ENCODE results near the gene TENM4. TPM values are rescaled to one million over a fixed set of nuclear protein-coding genes. Genes with fewer than 3 reads are reported as not detected.

The TENM4 gene
- total and polyA plus RNA-seq, 10 of the 15 experiments (the other 5 are each of a cell fraction or from before 2014, with no cell fraction given) = 0.03 to 0.12 (median 0.06) TPM; not detected in 7

GRCh38 chr11:79255965-79256364, 184.9 kb downstream of the TENM4 start:
- Histone ChIP-seq H2AFZ (ENCODE audit: control insufficient read depth, low read depth, low read length) (no peak overlapping the region), H3K27ac (ENCODE audit: control insufficient read depth, insufficient read depth) (no peak overlapping the region), H4K20me1 (ENCODE audit: control insufficient read depth, insufficient read depth) (no peaks in the 10 kb centered on the region), H3K9me3 (replicated peaks; ENCODE audit: control insufficient read depth, insufficient read depth, low read length) (no peaks in the 10 kb centered on the region), H3K4me2 (ENCODE audit: control insufficient read depth, insufficient read depth) (no peak overlapping the region), H3K27me3 (replicated peaks in 1 of 2; ENCODE audit: control insufficient read depth in 2 of 2, insufficient read depth in 2 of 2, low read length in 1 of 2) (no peaks in the 10 kb centered on the region), H3K36me3 (ENCODE audit: control insufficient read depth in 2 of 2, insufficient read depth in 2 of 2, low read length in 1 of 2) (no peaks in the 10 kb centered on the region), H3K4me1 (ENCODE audit: control insufficient read depth, insufficient read depth, low read length) (no peaks in the 10 kb centered on the region), H3K4me3 (no peak overlapping the region), H3K9ac (ENCODE audit: control insufficient read depth, insufficient read depth, low read length) (no peak overlapping the region), H3K79me2 (ENCODE audit: control insufficient read depth, insufficient read depth, low read length) (no peaks in the 10 kb centered on the region)
- ATAC-seq (no peak), FAIRE-seq (no peak), DNase-seq (ENCODE audit: low read depth, low spot score) (no peak)
- ChIA-PET RAD21 (ENCODE audit: unreplicated experiment) (no interaction called here), SMC1A (ENCODE audit: uncharacterized antibody, unreplicated experiment) (no interaction called here), CTCF (interaction anchor here (0.8 kb wide), 1 partner anchor 12 kb away, joined by 3 read pairs; no protein-coding TSS in a partner anchor), POLR2A (no interaction called here)
- WGBS (ENCODE audit: insufficient coverage, insufficient replicate concordance, low lambda C conversion rate, missing lambda C conversion rate) = 56% methylated on average over 3 of the region's 3 CpGs
- no TSS peak for BruUV-seq (replicated peaks)
- in situ Hi-C loops (cut with MboI) = no loop called here
- TF ChIP-seq MYB (IDR thresholded peaks at IDR 0.05; ENCODE audit: borderline replicate concordance, low read depth, low read length) (no peak), NFIC (IDR thresholded peaks at IDR 0.05; ENCODE audit: low read depth, low read length) (no peak)
- intact Hi-C loops (cut with micrococcal nuclease; ENCODE audit: unreplicated experiment) = no loop called here

DNA sequence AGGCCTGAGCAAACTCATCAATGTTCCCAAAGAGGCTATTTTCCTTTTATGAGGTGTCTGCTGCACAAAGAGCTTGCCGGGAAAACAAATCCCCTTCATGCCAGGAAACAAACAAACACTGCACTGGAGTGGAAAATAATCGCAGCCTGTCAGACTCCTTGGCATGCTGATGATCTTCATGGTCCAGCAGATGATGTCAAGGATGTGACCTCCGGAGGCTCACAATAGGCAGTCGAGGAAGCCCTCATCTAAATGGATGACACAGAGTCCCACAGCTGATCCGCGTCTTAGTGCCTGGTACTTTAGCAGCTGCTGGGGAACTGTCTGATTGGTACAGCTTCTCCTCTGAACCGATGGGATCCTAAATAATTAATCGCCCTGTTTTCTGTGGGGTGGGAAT, 187.6 kb downstream of the TENM4 start:
- intact Hi-C loops (cut with micrococcal nuclease; ENCODE audit: unreplicated experiment) = no loop called here

More for the DNA sequence above, 187.6 kb downstream of the TENM4 start:
- Histone ChIP-seq H3K9me3 (replicated peaks; ENCODE audit: control insufficient read depth, insufficient read depth, low read length) (no peaks in the 10 kb centered on the region), H3K79me2 (ENCODE audit: control insufficient read depth, insufficient read depth, low read length) (no peaks in the 10 kb centered on the region), H3K27ac (ENCODE audit: control insufficient read depth, insufficient read depth) (no peak overlapping the region), H3K4me3 (no peak overlapping the region), H3K4me1 (ENCODE audit: control insufficient read depth, insufficient read depth, low read length) (no peaks in the 10 kb centered on the region), H3K36me3 (ENCODE audit: control insufficient read depth in 2 of 2, insufficient read depth in 2 of 2, low read length in 1 of 2) (no peaks in the 10 kb centered on the region), H3K4me2 (ENCODE audit: control insufficient read depth, insufficient read depth) (no peak overlapping the region), H2AFZ (ENCODE audit: control insufficient read depth, low read depth, low read length) (no peak overlapping the region), H3K9ac (ENCODE audit: control insufficient read depth, insufficient read depth, low read length) (no peak overlapping the region), H4K20me1 (ENCODE audit: control insufficient read depth, insufficient read depth) (no peaks in the 10 kb centered on the region), H3K27me3 (replicated peaks in 1 of 2; ENCODE audit: control insufficient read depth in 2 of 2, insufficient read depth in 2 of 2, low read length in 1 of 2) (no peaks in the 10 kb centered on the region)
- SMC1A ChIA-PET (ENCODE audit: uncharacterized antibody, unreplicated experiment) = no interaction called here
- FAIRE-seq (no peak), DNase-seq (ENCODE audit: low read depth, low spot score) (no peak), ATAC-seq (no peak)
- WGBS (ENCODE audit: insufficient coverage, insufficient replicate concordance, low lambda C conversion rate, missing lambda C conversion rate) = 47% methylated on average over 8 of the region's 8 CpGs
- POLR2A ChIA-PET = no interaction called here
- TF ChIP-seq RUNX3 (IDR thresholded peaks at IDR 0.05; ENCODE audit: low read length) (no peak), ATF7 (IDR thresholded peaks at IDR 0.05; ENCODE audit: low read depth) (no peak)
- TF ChIP-seq, protein P1, sequence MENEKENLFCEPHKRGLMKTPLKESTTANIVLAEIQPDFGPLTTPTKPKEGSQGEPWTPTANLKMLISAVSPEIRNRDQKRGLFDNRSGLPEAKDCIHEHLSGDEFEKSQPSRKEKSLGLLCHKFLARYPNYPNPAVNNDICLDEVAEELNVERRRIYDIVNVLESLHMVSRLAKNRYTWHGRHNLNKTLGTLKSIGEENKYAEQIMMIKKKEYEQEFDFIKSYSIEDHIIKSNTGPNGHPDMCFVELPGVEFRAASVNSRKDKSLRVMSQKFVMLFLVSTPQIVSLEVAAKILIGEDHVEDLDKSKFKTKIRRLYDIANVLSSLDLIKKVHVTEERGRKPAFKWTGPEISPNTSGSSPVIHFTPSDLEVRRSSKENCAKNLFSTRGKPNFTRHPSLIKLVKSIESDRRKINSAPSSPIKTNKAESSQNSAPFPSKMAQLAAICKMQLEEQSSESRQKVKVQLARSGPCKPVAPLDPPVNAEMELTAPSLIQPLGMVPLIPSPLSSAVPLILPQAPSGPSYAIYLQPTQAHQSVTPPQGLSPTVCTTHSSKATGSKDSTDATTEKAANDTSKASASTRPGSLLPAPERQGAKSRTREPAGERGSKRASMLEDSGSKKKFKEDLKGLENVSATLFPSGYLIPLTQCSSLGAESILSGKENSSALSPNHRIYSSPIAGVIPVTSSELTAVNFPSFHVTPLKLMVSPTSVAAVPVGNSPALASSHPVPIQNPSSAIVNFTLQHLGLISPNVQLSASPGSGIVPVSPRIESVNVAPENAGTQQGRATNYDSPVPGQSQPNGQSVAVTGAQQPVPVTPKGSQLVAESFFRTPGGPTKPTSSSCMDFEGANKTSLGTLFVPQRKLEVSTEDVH (IDR thresholded peaks at IDR 0.05; ENCODE audit: low read depth, partially characterized antibody) = no peak
- TF ChIP-seq, protein P2, sequence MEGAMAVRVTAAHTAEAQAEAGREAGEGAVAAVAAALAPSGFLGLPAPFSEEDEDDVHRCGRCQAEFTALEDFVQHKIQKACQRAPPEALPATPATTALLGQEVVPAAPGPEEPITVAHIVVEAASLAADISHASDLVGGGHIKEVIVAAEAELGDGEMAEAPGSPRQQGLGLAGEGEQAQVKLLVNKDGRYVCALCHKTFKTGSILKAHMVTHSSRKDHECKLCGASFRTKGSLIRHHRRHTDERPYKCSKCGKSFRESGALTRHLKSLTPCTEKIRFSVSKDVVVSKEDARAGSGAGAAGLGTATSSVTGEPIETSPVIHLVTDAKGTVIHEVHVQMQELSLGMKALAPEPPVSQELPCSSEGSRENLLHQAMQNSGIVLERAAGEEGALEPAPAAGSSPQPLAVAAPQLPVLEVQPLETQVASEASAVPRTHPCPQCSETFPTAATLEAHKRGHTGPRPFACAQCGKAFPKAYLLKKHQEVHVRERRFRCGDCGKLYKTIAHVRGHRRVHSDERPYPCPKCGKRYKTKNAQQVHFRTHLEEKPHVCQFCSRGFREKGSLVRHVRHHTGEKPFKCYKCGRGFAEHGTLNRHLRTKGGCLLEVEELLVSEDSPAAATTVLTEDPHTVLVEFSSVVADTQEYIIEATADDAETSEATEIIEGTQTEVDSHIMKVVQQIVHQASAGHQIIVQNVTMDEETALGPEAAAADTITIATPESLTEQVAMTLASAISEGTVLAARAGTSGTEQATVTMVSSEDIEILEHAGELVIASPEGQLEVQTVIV (IDR thresholded peaks at IDR 0.05; ENCODE audit: borderline replicate concordance, partially characterized antibody) = no peak
- RAD21 ChIA-PET (ENCODE audit: unreplicated experiment) = no interaction called here
- BruUV-seq (replicated peaks) = no TSS peak
- in situ Hi-C loops (cut with MboI) = no loop called here
- CTCF ChIA-PET = no interaction called here
